HepG2 (cell line): ENCODE measurements around the gene RUFY2. TPM values are rescaled to one million over a fixed set of nuclear protein-coding genes. Genes with fewer than 3 reads are reported as not detected.

Source experiments
- BRD4 ChIP-seq: sonication (generic); formaldehyde crosslinking; IDR thresholded peaks from 2 replicates; pipeline ENCODE4 v1.4.0; 2020; ENCODE audit warnings: missing genetic modification reagents
- CEBPG ChIP-seq: IDR thresholded peaks from 2 replicates; pipeline ENCODE4 v1.6.1; 2016
- CENPX ChIP-seq: sonication (generic); formaldehyde crosslinking; IDR thresholded peaks from 2 replicates; pipeline ENCODE4 v1.9.0; 2021; ENCODE audit warnings: mild to moderate bottlenecking, missing genetic modification reagents, moderate library complexity
- DNMT3B ChIP-seq: conservative IDR thresholded peaks from 2 replicates; pipeline ENCODE4 v1.6.1; 2016; ENCODE audit warnings: missing biosample characterization, control low read depth
- GPN1 ChIP-seq: sonication (generic); formaldehyde crosslinking; IDR thresholded peaks from 2 replicates; pipeline ENCODE4 v1.5.1; 2020; ENCODE audit warnings: missing genetic modification reagents, borderline replicate concordance
- HNF4A ChIP-seq: sonication (generic); formaldehyde crosslinking; IDR thresholded peaks from 2 replicates; pipeline ENCODE4 v1.4.0; 2020; ENCODE audit warnings: missing genetic modification reagents
- IKZF1 ChIP-seq: fragments of 450-650 bp; IDR thresholded peaks from 2 replicates; pipeline ENCODE4 v1.7.1; 2016
- MAFK ChIP-seq, 2 experiments: IDR thresholded peaks in 1 of 2; conservative IDR thresholded peaks in 1 of 2; 2 replicates each; pipeline ENCODE4 v1.6.1; 2011; ENCODE audit warnings: improper control_type of control experiment in 2 of 2, low read length in 2 of 2
- NR2F1 ChIP-seq, 2 experiments: fragments of 450-650 bp in 1 of 2; formaldehyde crosslinking in 1 of 2; IDR thresholded peaks; 2 replicates each; pipeline versions ENCODE4 v1.5.0 to v1.6.1; 2016 to 2020; ENCODE audit warnings: mild to moderate bottlenecking in 1 of 2, missing compliant biosample characterization in 1 of 2, missing genetic modification reagents in 1 of 2, moderate library complexity in 1 of 2
- ZIK1 ChIP-seq: sonication (generic); formaldehyde crosslinking; IDR thresholded peaks from 2 replicates; pipeline ENCODE4 v1.5.0; 2020; ENCODE audit warnings: mild to moderate bottlenecking, low read depth, missing genetic modification reagents, borderline replicate concordance
- ZMYM4 ChIP-seq: sonication (generic); formaldehyde crosslinking; IDR thresholded peaks from 2 replicates; pipeline ENCODE4 v1.8.1; 2023; ENCODE audit warnings: mild to moderate bottlenecking, missing genetic modification reagents
- ZNF20 ChIP-seq: sonication (generic); formaldehyde crosslinking; IDR thresholded peaks from 2 replicates; pipeline ENCODE4 v1.4.0; 2020; ENCODE audit warnings: mild to moderate bottlenecking, moderate library complexity, missing genetic modification reagents
- ZNF205 ChIP-seq: IDR thresholded peaks from 2 replicates; pipeline ENCODE4 v1.6.1; 2018; ENCODE audit warnings: missing biosample characterization, missing genetic modification reagents
- ZNF614 ChIP-seq: IDR thresholded peaks from 2 replicates; pipeline ENCODE4 v1.6.1; 2018; ENCODE audit warnings: missing biosample characterization, missing genetic modification reagents, inconsistent platforms, borderline replicate concordance
- ZNF660 ChIP-seq: sonication (generic); formaldehyde crosslinking; IDR thresholded peaks from 2 replicates; pipeline ENCODE4 v1.5.1; 2020; ENCODE audit warnings: mild to moderate bottlenecking, low read depth, missing genetic modification reagents, borderline replicate concordance
- ZNF816 ChIP-seq: sonication (generic); formaldehyde crosslinking; IDR thresholded peaks from 2 replicates; pipeline ENCODE4 v1.8.0; 2022; ENCODE audit warnings: missing genetic modification reagents, mild to moderate bottlenecking, borderline replicate concordance
- ZNF850 ChIP-seq: sonication (generic); formaldehyde crosslinking; conservative IDR thresholded peaks from 2 replicates; pipeline ENCODE4 v1.9.0; 2021; ENCODE audit warnings: mild to moderate bottlenecking, missing genetic modification reagents
- ZNF879 ChIP-seq: sonication (generic); formaldehyde crosslinking; IDR thresholded peaks from 2 replicates; pipeline ENCODE4 v1.8.1; 2023; ENCODE audit warnings: missing genetic modification reagents
- ZSCAN21 ChIP-seq: sonication (generic); formaldehyde crosslinking; IDR thresholded peaks from 2 replicates; pipeline ENCODE4 v1.8.0; 2022; ENCODE audit warnings: mild to moderate bottlenecking, missing genetic modification reagents, moderate library complexity, borderline replicate concordance
- polyA plus RNA-seq, 8 experiments: library from polyadenylated mRNA; depleted of rRNA in 3 of 8; stranded (reverse) in 7 of 8; unstranded in 1 of 8; fragments of >200 nt; fragmentation: Illumina TruSeq in 4 of 8; extraction: Trizol in 4 of 8; gene quantifications; 2 replicates each; pipeline versions ENCODE4 v1.2.1 to v1.2.3, GENCODE V29; 2011 to 2016; ENCODE audit warnings: low read depth in 4 of 8, missing spikeins in 1 of 8, mixed read lengths in 1 of 8; ENCODE audit not compliant: insufficient read depth in 1 of 8
- total RNA-seq, 5 experiments: library from RNA; depleted of rRNA; stranded (reverse); fragments of >200 nt; fragmentation: Illumina TruSeq; extraction: Trizol; gene quantifications; 2 replicates each; pipeline ENCODE4 v1.2.3, GENCODE V29; 2016; ENCODE audit warnings: low read depth in 1 of 5
- TF ChIP-seq, protein P1 (sequence below): sonication (generic); formaldehyde crosslinking; IDR thresholded peaks from 2 replicates; pipeline ENCODE4 v1.5.1; 2020; ENCODE audit warnings: mild to moderate bottlenecking, missing genetic modification reagents, borderline replicate concordance
- TF ChIP-seq, protein P2 (sequence below): IDR thresholded peaks from 2 replicates; pipeline ENCODE4 v1.6.1; 2016; ENCODE audit warnings: missing genetic modification reagents, missing compliant biosample characterization
- TF ChIP-seq, protein P3 (sequence below): sonication (generic); formaldehyde crosslinking; IDR thresholded peaks from 2 replicates; pipeline ENCODE4 v1.8.1; 2023; ENCODE audit warnings: mild to moderate bottlenecking, missing genetic modification reagents
- TF ChIP-seq, protein P4 (sequence below): sonication (generic); formaldehyde crosslinking; IDR thresholded peaks from 2 replicates; pipeline ENCODE4 v1.5.0; 2020; ENCODE audit warnings: missing genetic modification reagents, mild to moderate bottlenecking, borderline replicate concordance
- TF ChIP-seq, protein P5 (sequence below): sonication (generic); formaldehyde crosslinking; conservative IDR thresholded peaks from 2 replicates; pipeline ENCODE4 v1.8.1; 2023; ENCODE audit warnings: missing genetic modification reagents
- TF ChIP-seq, protein P6 (sequence below): IDR thresholded peaks from 2 replicates; pipeline ENCODE4 v1.6.1; 2018; ENCODE audit warnings: missing genetic modification reagents, mild to moderate bottlenecking, missing compliant biosample characterization

RUFY2 gene
- total and polyA plus RNA-seq, 2 of the 13 experiments (the other 11 are each of a cell fraction or from before 2014, with no cell fraction given): 10.1 to 16.1 TPM

DNA sequence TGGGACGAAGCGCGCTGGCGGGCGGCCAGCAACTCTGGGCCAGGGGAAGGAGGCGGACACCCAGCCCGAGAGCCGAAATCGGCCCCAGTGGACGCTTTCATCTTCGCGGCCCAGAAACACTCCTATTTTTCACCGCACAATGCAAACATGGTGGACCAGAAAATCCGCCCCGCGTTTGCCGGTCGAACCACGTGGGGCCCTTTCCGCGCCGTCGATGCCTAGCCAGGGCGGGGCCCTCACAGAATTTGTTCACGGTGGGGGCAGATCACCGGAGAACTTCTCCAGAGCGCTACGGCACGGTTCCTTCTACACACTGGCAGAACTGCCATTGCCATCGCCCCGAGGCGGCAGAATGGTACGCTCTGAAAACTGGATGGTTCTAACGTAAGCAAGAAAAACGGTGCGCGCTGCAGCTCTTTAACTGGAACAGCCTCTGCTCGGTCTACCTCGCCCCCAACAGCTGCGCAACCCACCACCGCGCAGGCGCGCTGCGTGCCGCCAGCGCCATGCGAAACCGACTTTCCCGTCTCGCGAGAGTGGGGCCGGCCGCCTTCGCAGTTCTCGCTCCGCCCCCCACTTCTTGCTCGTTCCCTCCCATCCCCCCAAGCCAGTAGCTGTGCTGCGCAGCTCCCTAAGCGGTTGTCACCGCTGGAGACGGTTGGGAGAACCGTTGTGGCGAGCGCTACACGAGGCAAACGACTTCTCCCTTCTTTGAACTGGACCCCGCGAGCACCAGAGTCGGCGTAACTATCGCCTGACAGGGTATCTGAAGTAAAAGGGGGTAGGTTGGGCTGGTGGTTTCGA, 75.4 kb downstream of the RUFY2 start, which contains the start of gene HNRNPH3 (continued):
- TF ChIP-seq ZSCAN21: peak; percentile 96
- peak; percentile 85 for TF ChIP-seq CEBPG
- TF ChIP-seq, protein P1, sequence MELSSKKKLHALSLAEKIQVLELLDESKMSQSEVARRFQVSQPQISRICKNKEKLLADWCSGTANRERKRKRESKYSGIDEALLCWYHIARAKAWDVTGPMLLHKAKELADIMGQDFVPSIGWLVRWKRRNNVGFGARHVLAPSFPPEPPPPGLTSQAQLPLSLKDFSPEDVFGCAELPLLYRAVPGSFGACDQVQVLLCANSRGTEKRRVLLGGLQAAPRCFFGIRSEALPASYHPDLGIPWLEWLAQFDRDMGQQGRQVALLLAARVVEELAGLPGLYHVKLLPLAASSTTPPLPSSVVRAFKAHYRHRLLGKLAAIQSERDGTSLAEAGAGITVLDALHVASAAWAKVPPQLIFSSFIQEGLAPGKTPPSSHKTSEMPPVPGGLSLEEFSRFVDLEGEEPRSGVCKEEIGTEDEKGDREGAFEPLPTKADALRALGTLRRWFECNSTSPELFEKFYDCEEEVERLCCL (CRISPR knock-in tag): peak; percentile 31; the same call in 1 of the 2 replicates
- TF ChIP-seq ZNF850: no peak
- TF ChIP-seq ZNF205: peak; percentile 89
- no peak for TF ChIP-seq NR2F1 (CRISPR knock-in tag; IDR thresholded peaks at IDR 0.05)
- TF ChIP-seq, protein P2, sequence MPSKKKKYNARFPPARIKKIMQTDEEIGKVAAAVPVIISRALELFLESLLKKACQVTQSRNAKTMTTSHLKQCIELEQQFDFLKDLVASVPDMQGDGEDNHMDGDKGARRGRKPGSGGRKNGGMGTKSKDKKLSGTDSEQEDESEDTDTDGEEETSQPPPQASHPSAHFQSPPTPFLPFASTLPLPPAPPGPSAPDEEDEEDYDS (CRISPR knock-in tag): peak; percentile 99
- TF ChIP-seq, protein P3, sequence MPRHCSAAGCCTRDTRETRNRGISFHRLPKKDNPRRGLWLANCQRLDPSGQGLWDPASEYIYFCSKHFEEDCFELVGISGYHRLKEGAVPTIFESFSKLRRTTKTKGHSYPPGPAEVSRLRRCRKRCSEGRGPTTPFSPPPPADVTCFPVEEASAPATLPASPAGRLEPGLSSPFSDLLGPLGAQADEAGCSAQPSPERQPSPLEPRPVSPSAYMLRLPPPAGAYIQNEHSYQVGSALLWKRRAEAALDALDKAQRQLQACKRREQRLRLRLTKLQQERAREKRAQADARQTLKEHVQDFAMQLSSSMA (CRISPR knock-in tag): peak; percentile 6; the same call in 1 of the 2 replicates
- no peak for TF ChIP-seq ZNF20
- peak; percentile 100 for TF ChIP-seq ZMYM4 (CRISPR knock-in tag)
- TF ChIP-seq, protein P4, sequence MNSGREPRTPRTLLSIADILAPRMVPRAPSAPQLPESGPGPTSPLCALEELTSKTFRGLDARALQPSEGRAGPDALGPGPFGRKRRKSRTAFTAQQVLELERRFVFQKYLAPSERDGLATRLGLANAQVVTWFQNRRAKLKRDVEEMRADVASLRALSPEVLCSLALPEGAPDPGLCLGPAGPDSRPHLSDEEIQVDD (CRISPR knock-in tag): no peak
- peak; percentile 72; the same call in 1 of the 2 replicates for TF ChIP-seq ZNF614 (CRISPR knock-in tag)
- TF ChIP-seq BRD4 (CRISPR knock-in tag): peak; percentile 91; the same call in 1 of the 2 replicates
- TF ChIP-seq GPN1: no peak; the same call in 1 of the 2 replicates
- TF ChIP-seq MAFK (conservative IDR thresholded peaks at IDR 0.05 in 1 of 2, IDR thresholded peaks at IDR 0.05 in 1 of 2; ENCODE audit: low read length in 2 of 2): no peak; a peak in 1 of 4 replicates
- no peak for TF ChIP-seq IKZF1
- TF ChIP-seq, protein P5, sequence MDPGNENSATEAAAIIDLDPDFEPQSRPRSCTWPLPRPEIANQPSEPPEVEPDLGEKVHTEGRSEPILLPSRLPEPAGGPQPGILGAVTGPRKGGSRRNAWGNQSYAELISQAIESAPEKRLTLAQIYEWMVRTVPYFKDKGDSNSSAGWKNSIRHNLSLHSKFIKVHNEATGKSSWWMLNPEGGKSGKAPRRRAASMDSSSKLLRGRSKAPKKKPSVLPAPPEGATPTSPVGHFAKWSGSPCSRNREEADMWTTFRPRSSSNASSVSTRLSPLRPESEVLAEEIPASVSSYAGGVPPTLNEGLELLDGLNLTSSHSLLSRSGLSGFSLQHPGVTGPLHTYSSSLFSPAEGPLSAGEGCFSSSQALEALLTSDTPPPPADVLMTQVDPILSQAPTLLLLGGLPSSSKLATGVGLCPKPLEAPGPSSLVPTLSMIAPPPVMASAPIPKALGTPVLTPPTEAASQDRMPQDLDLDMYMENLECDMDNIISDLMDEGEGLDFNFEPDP (CRISPR knock-in tag): no peak
- TF ChIP-seq DNMT3B (CRISPR knock-in tag): peak; percentile 56
- TF ChIP-seq HNF4A (CRISPR knock-in tag): no peak; the same call in 1 of the 2 replicates
- TF ChIP-seq ZNF879: peak; percentile 95
- TF ChIP-seq, protein P6, sequence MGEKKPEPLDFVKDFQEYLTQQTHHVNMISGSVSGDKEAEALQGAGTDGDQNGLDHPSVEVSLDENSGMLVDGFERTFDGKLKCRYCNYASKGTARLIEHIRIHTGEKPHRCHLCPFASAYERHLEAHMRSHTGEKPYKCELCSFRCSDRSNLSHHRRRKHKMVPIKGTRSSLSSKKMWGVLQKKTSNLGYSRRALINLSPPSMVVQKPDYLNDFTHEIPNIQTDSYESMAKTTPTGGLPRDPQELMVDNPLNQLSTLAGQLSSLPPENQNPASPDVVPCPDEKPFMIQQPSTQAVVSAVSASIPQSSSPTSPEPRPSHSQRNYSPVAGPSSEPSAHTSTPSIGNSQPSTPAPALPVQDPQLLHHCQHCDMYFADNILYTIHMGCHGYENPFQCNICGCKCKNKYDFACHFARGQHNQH (CRISPR knock-in tag): peak; percentile 95
- TF ChIP-seq CENPX (CRISPR knock-in tag): no peak
- no peak for TF ChIP-seq ZNF660 (CRISPR knock-in tag)
- peak; percentile 88 for TF ChIP-seq ZNF816 (CRISPR knock-in tag)
- no peak; the same call in 1 of the 2 replicates for TF ChIP-seq ZIK1 (CRISPR knock-in tag)
